ENCODE measurements around the gene MT1B.

The MT1B gene

GRCh38 chr16:56697456-56698155, 45.9 kb downstream of the MT1B start:
- peaks cover 4% of the 10 kb centered on the region for H3K36me3 Mint-ChIP-seq
- H3K9me3 Mint-ChIP-seq: peaks cover 4% of the 10 kb centered on the region
- no peak for ATAC-seq
- no peaks in the 10 kb centered on the region for H3K4me1 Mint-ChIP-seq
- H3K4me3 Mint-ChIP-seq: no peak overlapping the region
- H3K27me3 Mint-ChIP-seq: peaks cover 8% of the 10 kb centered on the region
- no peak overlapping the region for H3K27ac Mint-ChIP-seq

DNA sequence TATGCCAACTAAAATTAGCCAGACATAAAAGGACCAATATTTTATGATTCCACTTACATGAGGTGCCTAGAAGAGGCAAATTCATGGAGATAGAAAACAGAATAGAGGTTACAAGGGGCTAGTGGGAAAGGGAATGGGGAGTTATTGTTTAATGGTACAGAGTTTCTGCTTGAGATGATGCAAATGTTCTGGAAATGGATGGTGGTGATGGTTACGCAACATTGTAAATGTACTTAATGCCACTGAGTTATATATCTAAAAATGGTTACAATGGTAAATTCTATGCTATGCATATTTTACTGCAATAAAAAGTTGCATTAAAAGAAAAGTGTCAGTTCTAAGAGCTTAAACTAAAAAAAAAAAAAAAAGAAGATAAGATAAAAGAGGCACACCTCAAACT, 48.5 kb downstream of the MT1B start:
- Mint-ChIP-seq H3K27me3 (peaks cover 8% of the 10 kb centered on the region), H3K9me3 (peaks cover 4% of the 10 kb centered on the region), H3K4me3 (no peak overlapping the region), H3K27ac (no peak overlapping the region), H3K4me1 (no peaks in the 10 kb centered on the region), H3K36me3 (peaks cover 4% of the 10 kb centered on the region)
- no peak for ATAC-seq

GRCh38 chr16:56700631-56701030, 48.9 kb downstream of the MT1B start:
- H3K4me1 Mint-ChIP-seq: no peaks in the 10 kb centered on the region
- H3K27ac Mint-ChIP-seq: no peak overlapping the region
- peaks cover 4% of the 10 kb centered on the region for H3K36me3 Mint-ChIP-seq
- peaks cover 8% of the 10 kb centered on the region for H3K27me3 Mint-ChIP-seq
- H3K4me3 Mint-ChIP-seq: no peak overlapping the region
- no peak for ATAC-seq
- peaks cover 4% of the 10 kb centered on the region for H3K9me3 Mint-ChIP-seq

- Mint-ChIP-seq H3K27me3 (peaks cover 8% of the 10 kb centered on the region), H3K27ac (peak overlapping the region; percentile 12), H3K4me1 (no peaks in the 10 kb centered on the region), H3K36me3 (peaks cover 4% of the 10 kb centered on the region), H3K9me3 (peaks cover 4% of the 10 kb centered on the region), H3K4me3 (no peak overlapping the region)
- no peak for ATAC-seq
Measured at GRCh38 chr16:56701534-56701933, 49.8 kb downstream of the MT1B start.
